HG03108 (cell line): ENCODE measurements around the gene HOXA4.

Source experiments
- ATAC-seq: cut with Tn5 transposase; IDR thresholded peaks from one replicate; pipeline ENCODE4 v1.9.1; 2021; ENCODE audit warnings: moderate library complexity; ENCODE audit not compliant: unreplicated experiment

The HOXA4 gene

GRCh38 chr7:27106901-27107240 is 23.7 kb downstream of the HOXA4 start:
- ATAC-seq, result no peak

DNA sequence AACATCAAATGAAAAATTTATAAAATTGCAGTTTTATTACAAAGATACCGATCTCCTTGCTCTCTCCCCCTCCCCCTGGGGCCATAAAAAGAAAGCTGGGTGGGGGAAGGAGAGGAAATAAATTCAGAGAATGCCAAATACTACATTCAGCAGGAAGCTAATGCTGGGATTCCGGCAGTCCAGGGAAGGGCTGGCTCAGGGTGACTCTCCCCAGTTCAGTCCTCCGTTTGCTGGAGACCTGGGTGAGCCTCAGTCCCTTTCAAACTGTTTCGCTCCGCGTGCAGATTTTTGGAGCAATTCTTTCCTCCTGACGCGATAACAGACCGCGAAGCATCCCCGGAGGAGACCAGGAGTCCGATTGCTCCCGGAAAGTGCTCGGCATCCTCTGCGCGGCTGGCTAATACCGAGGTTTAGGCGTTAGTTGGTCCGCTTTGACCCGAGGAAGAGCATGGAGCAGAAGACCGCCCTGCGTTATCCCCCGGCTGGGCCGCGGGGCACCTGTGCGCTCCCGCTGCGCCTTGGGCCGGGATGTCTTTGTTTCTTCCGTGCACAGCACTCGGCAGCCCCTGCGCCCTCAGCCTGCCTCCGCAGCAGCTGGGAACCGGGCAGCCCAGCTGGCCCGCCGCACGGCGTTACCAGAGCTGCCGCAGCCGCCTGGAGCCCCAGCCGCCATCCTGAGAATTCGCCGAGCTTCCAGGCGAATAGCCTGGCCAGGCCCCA is 24.2 kb downstream of the HOXA4 start:
- no peak for ATAC-seq

DNA sequence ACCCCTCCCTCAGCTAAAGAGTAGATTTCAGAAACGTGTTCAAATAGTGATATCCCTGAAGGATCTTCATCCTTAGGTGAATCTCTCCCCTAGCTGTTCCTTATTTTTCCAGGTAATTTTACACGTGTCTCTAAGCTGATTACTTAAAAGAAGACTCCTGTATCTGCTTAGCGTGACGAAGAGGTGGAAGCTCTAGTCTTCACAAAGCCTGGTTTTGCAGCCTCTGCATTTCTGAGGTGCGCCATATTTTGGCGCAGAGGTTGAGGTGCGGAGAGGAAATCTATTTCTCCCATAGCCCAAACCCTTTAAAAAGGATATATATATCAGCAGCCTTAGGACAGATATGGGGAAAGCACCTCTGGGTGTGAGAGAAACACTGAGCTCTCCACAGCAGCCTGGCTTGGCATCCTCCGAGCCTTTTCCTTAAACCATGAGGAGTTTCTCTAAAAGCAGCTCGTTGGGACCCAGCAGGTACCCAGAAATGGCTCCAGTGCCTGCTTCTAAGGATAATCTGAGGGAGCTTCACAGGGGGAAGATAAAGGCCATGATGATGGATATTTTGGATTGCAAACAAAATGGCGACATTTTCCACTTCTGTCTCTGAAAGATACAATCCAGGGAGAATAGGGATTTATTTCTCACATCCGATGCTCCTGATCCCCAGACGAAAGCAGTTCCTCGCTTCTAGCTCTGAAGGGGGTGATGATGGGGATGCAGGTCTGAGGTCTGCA is 25.1 kb downstream of the HOXA4 start:
- no peak for ATAC-seq

DNA sequence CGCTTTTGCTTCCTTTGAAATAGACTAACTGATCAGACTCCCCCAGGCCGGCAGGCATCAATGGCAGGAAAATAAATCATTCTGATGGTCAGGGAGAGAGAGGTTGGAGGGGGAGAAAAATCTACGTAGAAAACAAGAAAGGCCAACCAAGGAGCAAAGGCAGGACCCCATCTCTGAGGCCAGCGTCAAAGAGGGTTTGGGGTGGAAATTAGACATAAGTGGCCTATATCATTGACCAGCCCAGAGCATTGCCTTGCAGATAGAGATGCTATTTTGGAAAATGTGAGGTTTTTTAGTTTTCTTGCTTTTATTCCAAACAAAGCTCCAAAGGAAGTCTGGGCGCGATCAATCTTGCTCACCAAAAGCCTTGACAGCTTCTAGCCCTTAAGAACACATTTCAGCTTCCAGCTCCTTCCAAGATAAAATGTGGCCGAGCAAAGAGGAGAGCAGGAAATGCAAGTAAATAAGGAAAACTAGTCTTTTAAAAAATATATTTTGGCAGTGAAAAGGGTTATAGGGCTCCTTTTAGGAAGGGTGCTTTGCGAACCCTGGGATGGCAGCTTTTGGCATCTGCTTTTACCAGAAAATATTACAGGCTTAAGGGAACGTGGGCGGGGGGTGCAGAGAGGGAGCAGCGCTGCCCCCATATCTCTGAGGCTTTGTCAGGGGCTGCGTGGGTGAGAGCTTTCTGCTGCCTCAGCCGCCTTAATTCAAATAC is 26.1 kb downstream of the HOXA4 start:
- no peak for ATAC-seq

- ATAC-seq, result no peak
These were observed 26.9 kb downstream of the HOXA4 start for GRCh38 chr7:27103489-27104226.

DNA sequence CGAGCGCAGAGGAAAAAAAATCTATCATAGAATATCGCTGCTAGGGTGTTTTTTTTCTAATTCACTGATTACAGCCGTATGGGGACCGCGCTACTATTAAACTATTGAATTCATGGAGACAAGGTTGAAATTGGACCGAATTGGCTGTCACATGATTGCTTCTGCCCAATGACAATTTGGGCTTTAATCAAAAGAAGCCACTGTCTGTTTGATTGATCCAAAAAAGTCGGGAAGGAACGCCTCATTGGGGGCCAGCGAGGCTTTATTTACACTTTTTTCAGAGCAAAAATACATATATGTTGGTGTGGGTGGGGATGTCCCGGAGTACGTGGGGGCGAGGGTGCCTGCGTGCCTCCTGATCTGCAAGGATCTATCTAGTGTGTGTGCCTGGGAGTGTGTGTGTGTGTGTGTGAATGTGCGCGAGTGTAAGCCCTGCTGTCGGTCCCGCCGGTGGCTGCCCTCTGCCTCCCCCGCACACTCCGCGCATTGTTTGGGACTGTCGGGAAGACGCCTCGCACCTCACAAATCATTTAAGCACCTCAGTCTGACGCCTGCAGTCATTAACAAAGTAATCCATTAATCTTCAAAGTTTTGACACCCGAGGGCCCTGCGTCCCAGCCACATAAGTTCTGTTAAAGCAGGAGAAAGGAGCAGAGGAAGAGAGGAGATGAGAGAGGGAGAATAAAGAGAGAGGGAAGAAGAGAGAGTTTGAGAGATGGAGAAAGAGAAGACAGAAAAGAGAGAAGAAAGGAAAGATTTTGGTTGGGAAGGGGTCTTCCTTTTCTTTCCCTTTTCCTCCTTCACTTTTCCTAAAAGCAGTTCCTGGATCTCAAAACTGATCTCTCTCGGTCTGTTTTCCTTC is 27.7 kb downstream of the HOXA4 start, which contains the start of gene HOXA2:
TSS of gene HOXA2 (minus strand) at position 103 of the 862 bp plus-strand sequence. CDS start 183 bp downstream, outside the sequence.
- ATAC-seq, result no peak

DNA sequence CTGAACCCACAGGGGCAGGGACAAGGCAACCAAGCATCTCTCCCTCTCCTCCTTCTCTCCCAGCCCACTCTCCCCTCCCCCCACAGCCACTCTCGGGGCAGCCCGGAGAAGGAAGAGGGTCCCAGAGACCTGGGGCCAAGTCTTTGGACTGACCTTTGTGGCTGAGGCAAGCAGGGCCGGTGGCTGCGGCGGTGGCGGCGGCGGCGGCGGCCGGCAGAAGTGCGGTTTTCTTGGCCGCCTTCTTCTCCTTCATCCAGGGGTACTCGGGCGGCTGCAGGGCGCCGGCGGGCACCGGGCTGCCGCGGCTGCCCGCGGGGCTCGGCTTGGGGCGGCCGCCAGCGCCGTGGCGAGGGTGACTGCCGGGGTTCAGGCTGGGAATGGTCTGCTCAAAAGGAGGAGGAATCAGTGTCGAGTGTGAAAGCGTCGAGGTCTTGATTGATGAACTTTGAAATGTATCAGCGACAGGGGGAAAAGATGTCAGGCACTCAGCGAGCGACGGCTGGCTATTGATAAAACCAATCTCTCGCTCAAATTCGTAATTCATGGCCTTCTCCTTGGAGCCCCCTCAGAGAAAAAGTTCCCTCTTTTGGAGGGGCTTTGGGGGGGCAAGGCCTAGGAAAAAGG is 28.5 kb downstream of the HOXA4 start:
- no peak for ATAC-seq

DNA sequence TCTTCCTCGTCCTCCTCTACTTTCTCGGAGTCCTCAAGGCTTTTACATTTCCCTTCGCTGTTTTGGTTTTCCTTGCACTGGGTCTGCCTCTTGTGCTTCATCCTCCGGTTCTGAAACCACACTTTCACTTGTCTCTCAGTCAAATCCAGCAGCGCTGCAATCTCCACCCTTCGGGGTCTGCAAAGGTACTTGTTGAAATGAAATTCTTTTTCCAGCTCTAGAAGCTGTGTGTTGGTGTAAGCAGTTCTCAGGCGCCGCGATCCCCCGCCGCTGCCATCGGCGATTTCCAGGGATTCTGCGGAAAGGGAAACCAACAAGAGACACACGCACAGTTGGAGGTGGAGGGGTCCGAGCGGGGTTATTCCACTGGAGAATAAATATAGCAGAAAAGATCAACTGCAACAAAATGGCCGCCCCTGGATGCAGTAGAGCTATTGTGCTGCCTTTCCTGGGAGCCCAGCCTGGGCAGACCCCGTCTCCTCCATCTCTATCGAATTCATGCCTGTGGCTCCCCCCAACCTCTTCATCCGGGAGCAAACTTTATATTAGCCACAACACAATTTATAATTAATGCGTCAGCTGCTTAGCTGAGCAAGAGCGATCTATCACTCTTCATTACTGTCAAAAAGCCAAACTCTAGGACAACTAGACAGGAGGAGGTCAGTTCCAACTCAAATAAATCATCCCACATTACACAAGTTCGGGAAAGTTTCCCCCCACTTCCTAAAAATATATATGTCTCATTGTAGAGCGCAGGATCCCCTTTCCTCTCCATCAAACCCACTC is 29.2 kb downstream of the HOXA4 start:
- ATAC-seq, result no peak

GRCh38 chr7:27100694-27101170 is 29.8 kb downstream of the HOXA4 start:
- ATAC-seq, result no peak

DNA sequence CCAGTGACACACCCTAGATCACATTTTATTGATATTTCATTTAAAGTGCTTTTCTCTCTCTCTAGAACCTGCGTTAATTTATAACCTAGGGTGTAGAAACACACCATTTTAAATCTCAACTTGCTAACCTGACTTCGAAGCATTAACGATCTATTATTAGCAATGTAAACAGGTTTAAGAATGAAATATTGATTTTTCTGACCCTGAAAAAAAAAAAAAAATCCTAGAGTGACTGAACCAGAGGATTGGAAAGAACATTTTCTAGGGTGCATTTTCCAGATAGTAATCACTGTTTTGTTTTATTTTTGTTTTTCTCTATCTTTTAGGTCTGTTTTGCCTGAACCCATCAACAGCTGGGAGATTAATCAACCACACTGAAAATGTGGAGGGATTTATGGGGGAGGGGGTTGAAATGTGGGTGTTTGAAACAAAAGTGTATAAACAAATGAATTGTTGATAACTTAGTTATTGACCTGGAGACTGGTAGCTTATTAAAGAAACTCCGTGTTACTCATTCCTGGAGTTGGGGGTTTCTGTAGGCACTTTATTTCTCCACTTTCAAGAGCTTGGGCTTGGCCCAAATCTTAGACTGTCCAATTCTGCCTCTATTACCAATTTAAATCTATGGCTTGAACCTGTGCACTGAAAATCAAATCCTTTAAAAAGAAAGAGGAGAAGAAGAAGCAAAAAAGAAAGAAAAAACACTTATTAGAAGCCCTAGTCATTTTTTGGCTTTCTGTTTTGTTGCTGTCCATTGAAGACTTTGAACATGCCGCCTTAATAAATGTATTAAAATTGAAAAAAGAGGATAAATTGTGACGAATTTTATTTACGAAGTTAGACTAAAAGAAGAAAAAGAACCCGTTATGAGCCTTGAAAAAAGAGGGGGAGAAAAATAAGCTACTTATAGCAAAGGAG is 30.8 kb downstream of the HOXA4 start:
- no peak for ATAC-seq

DNA sequence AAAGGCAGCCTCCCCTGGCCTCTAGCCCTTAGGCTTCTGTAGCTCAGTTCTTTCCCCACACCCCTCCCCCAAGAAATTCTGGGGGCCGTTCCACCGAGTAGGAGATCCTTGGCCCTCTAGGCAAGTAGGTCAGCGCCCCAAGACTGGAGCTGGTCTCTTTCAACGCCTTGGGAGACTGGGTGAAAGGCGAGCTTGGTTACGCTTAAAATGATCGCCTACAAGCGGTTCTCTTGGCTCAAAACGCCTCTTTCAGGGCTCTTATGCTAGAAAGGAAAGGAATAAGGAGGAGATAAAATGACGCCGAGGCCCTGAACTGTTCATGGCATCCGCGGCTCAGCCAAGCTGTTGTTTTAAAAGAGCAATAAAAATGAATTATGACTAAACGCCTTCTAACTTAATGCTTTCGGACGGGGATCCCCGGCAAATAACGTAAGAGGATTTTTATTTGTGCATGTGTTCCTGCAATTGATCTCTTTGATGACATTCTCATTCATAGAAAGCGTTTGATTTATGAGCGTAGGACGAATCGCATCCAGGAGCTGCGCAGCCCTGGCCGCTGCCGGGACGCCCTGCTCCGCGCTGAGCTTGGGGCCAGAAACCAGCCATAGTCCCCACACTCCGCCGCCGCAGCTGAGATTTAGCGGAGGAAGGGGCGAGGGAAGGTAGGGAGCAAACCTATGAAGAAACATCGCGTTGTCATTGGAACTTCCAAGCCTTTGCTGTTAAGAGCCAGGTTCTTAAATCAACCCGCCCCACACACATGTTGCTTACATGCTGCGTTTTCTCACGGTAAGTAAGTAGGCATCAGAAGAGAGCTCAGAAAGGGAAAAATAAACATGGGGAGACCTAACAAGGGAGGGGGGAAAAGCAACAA is 31.7 kb downstream of the HOXA4 start:
- ATAC-seq, result no peak

- no peak for ATAC-seq
These were observed 32.6 kb downstream of the HOXA4 start for GRCh38 chr7:27097686-27098577.

DNA sequence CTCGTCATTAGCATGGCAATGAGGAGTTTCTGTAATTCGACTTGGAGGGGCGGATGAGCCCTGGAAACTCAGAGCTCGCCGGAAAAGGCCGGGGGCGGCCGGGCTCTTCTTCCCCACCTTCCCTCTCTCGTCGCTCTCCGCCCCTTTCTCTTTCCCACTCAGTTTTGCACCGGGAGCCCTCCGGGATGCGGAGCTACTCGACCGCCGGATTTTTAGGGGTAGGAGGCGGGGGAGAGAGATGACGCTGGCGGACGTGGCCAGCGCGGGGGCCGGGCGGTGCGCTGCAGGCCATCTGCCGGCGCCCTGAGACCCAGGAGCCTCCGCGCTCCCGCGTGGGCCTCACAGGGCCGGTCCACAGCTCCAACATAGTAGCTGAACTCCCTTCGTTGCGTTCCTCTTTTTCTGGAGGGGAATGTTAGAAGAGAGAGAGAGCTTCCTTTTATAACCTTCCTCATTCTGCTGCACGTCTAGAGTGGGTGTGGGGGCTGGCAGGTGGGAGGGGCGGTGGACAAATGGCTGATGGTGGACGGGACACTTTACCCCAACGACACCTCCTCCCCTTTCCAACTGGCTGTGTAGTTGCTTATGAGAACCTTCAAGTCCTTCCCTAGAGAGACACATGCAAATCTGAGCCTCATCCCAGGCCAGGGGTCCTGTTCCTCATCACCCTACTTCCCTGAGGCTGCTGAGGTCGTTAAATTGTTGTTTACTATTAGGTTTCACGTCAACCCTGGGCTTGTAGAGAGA is 33.6 kb downstream of the HOXA4 start:
- no peak for ATAC-seq

GRCh38 chr7:27095897-27096767 is 34.4 kb downstream of the HOXA4 start, which contains the start of gene HOXA1:
Gene HOXA1 (minus strand): TSS chr7:27096000. CDS start chr7:27095912, 88 bp downstream.
- ATAC-seq, result peak; percentile 67
